Panc1 (cell line): ENCODE data around the gene NBEAL1. TPM values are rescaled to one million over a fixed set of nuclear protein-coding genes. Genes with fewer than 3 reads are reported as not detected.

Experiments
- ATAC-seq: fragments of 200-7000 bp; cut with Tn5 transposase; 2 replicates; pipeline ENCODE4 v1.9.1; 2020; ENCODE audit warnings: mild to moderate bottlenecking, moderate library complexity
- BruUV-seq: library from RNA; stranded (reverse); fragments of 400-500 nt; replicated peaks from 2 replicates; lab custom pipeline; 2021; lab: Mats Ljungman, UMichigan
- CTCF ChIA-PET: fragments of 300-600 bp; sonication (Branson Sonifier 250); formaldehyde crosslinking; loops from one replicate; lab custom pipeline; 2022; ENCODE audit warnings: antibody characterized with exemption; lab: Charles Lee
- POLR2A ChIA-PET: fragments of 300-600 bp; sonication (Branson Sonifier 250); formaldehyde crosslinking; loops from one replicate; lab custom pipeline; 2022; ENCODE audit warnings: antibody characterized with exemption; lab: Charles Lee
- DNase-seq: peaks from one replicate; pipeline ENCODE4 v3.0.0-alpha.2; 2010; ENCODE audit warnings: low read depth, low spot score
- H3K27ac ChIP-seq: 2 replicates; pipeline ENCODE4 v1.5.1; 2011; ENCODE audit warnings: mild to moderate bottlenecking, low read length, inconsistent platforms
- H3K27me3 ChIP-seq: fragments of 200-500 bp; sonication (Bioruptor generic); 2 replicates; pipeline ENCODE4 v1.6.0; 2014; ENCODE audit warnings: low read length, inconsistent platforms; ENCODE audit not compliant: control insufficient read depth, insufficient read depth
- H3K36me3 ChIP-seq: fragments of 200-500 bp; sonication (Bioruptor generic); 2 replicates; pipeline ENCODE4 v1.5.1; 2014; ENCODE audit warnings: inconsistent platforms, mild to moderate bottlenecking, low read length, moderate library complexity; ENCODE audit not compliant: control insufficient read depth, insufficient read depth
- H3K4me1 ChIP-seq: 2 replicates; pipeline ENCODE4 v1.5.1; 2011; ENCODE audit warnings: inconsistent platforms, mild to moderate bottlenecking, low read length, moderate library complexity; ENCODE audit not compliant: control insufficient read depth, insufficient read depth
- H3K4me3 ChIP-seq, 2 experiments: 2 replicates each; pipeline ENCODE4 v1.5.1; 2011 to 2012; ENCODE audit warnings: low read depth in 2 of 2, low read length in 2 of 2, mild to moderate bottlenecking in 2 of 2, inconsistent platforms in 1 of 2, moderate library complexity in 1 of 2
- H3K9me3 ChIP-seq: fragments of 200-500 bp; sonication (Bioruptor generic); 2 replicates; pipeline ENCODE4 v1.5.1; 2014; ENCODE audit warnings: low read depth, mild to moderate bottlenecking, inconsistent platforms, low read length, moderate library complexity; ENCODE audit not compliant: control insufficient read depth, insufficient read depth
- CTCF ChIP-seq: fragments of 450-650 bp; IDR thresholded peaks from 2 replicates; pipeline ENCODE4 v1.5.1; 2017; ENCODE audit warnings: mild to moderate bottlenecking
- POLR2AphosphoS5 ChIP-seq: IDR thresholded peaks from 2 replicates; pipeline ENCODE4 v1.6.1; 2012; ENCODE audit warnings: mild to moderate bottlenecking, low read depth, low read length, moderate library complexity
- REST ChIP-seq, 2 experiments: IDR thresholded peaks; 2 replicates each; pipeline ENCODE4 v1.6.1; 2011 to 2012; ENCODE audit warnings: low read depth in 2 of 2, control low read depth in 1 of 2, low read length in 1 of 2, mild to moderate bottlenecking in 1 of 2, moderate library complexity in 1 of 2; ENCODE audit not compliant: insufficient read depth in 1 of 2
- SIN3A ChIP-seq: IDR thresholded peaks from 2 replicates; pipeline ENCODE4 v1.6.1; 2012; ENCODE audit warnings: low read depth, mild to moderate bottlenecking, low read length, moderate library complexity, borderline replicate concordance; ENCODE audit not compliant: insufficient read depth
- TCF7L2 ChIP-seq: IDR thresholded peaks from 2 replicates; pipeline ENCODE4 v1.6.1; 2011; ENCODE audit warnings: mild to moderate bottlenecking, low read depth, low read length, inconsistent platforms
- in situ Hi-C: cut with HindIII; loops from 2 replicates; pipeline ENCODE4 v1.10.0; 2016; ENCODE audit warnings: low sequenced_read_pairs, low pct_unique_long_range_greater_than_20kb
- intact Hi-C: fragments of 100-400 bp; cut with micrococcal nuclease; formaldehyde crosslinking; loops from one replicate; pipeline ENCODE4 v1.10.0; 2022; ENCODE audit not compliant: unreplicated experiment
- total RNA-seq: library from RNA; stranded (reverse); gene quantifications from one replicate; pipeline ENCODE4 v1.2.1, GENCODE V29; 2021; ENCODE audit not compliant: unreplicated experiment

The NBEAL1 gene
- total RNA-seq, 1 experiment from 2014 or later, result 26.1 TPM

- ATAC-seq (no peak), DNase-seq (no peak)
- no peak overlapping the region for H3K4me3 ChIP-seq
- no TSS peak for BruUV-seq
- H3K4me1 ChIP-seq, result peaks cover 11% of the 10 kb centered on the region
- TF ChIP-seq REST (IDR thresholded peaks at IDR 0.05; ENCODE audit: insufficient read depth in 1 of 2, low read depth in 2 of 2, low read length in 1 of 2), result no peak
- no peak for TF ChIP-seq TCF7L2
- no peak for TF ChIP-seq POLR2AphosphoS5
- no peak for TF ChIP-seq CTCF
- TF ChIP-seq SIN3A, result no peak
- intact Hi-C loops (no loop called here), in situ Hi-C loops (no loop called here)
- POLR2A ChIA-PET, result interaction anchor here (0.6 kb wide), 1 partner anchor 576 kb away, joined by 3 read pairs; no protein-coding TSS in a partner anchor
- no peaks in the 10 kb centered on the region; the same call in none of the 2 replicates for H3K36me3 ChIP-seq
- CTCF ChIA-PET, result no interaction called here
- no peaks in the 10 kb centered on the region for H3K9me3 ChIP-seq
- no peak overlapping the region for H3K27ac ChIP-seq
- no peaks in the 10 kb centered on the region for H3K27me3 ChIP-seq
These were observed 227.8 kb downstream of the NBEAL1 start for GRCh38 chr2:203242518-203242917.

GRCh38 chr2:203246646-203247045 lies 232.0 kb downstream of the NBEAL1 start:
- CTCF ChIA-PET, result no interaction called here
- no peak for DNase-seq

More at GRCh38 chr2:203246646-203247045, 232.0 kb downstream of the NBEAL1 start:
- in situ Hi-C loops, result no loop called here
- Histone ChIP-seq H3K27me3 (no peaks in the 10 kb centered on the region), H3K9me3 (no peaks in the 10 kb centered on the region), H3K27ac (no peak overlapping the region), H3K4me1 (no peaks in the 10 kb centered on the region), H3K36me3 (no peaks in the 10 kb centered on the region; the same call in 1 of the 2 replicates), H3K4me3 (no peak overlapping the region)
- intact Hi-C loops, result no loop called here
- TF ChIP-seq TCF7L2 (no peak), SIN3A (no peak), POLR2AphosphoS5 (no peak), REST (IDR thresholded peaks at IDR 0.05; ENCODE audit: insufficient read depth in 1 of 2, low read depth in 2 of 2, low read length in 1 of 2) (no peak), CTCF (no peak)
- ATAC-seq, result no peak
- POLR2A ChIA-PET, result no interaction called here
- no TSS peak for BruUV-seq
